Measurements from ENCODE around the gene DLGAP1. TPM values are rescaled to one million over a fixed set of nuclear protein-coding genes. Genes with fewer than 3 reads are reported as not detected.

Gene DLGAP1
- total RNA-seq, 2 experiments from 2014 or later = 0.31 to 0.36 TPM

DNA sequence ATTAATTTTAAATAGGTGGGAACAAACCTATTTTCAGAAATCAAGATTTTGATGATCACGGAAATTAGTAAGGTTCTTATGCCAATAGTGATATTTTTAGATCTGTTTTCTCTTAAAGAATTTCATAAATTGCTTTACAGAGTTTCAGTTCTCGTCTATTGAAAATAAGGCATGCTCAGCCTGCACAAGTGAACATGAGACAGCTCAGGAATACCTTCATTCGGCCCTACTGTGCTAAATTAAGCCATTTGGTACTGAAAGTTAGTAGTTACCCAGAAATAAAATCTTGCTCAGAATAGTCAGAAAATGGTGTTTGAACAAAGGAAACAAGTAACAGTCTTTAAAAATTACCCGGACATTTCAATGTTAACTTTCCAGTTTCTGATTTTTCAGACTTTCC is 60.4 kb downstream of the DLGAP1 start:
- no peaks in the 10 kb centered on the region for H3K4me1 ChIP-seq (ENCODE audit: insufficient read depth, low read length)
- no peaks in the 10 kb centered on the region for H3K36me3 ChIP-seq (ENCODE audit: insufficient read depth, low read length)
- Mint-ChIP-seq H3K4me1 (ENCODE audit: low read depth) (no peaks in the 10 kb centered on the region), H3K9me3 (peaks cover 7% of the 10 kb centered on the region), H3K4me3 (no peak overlapping the region), H3K27ac (no peak overlapping the region), H3K27me3 (no peaks in the 10 kb centered on the region), H3K36me3 (ENCODE audit: low read depth) (no peaks in the 10 kb centered on the region)
- H3K27me3 ChIP-seq (ENCODE audit: control insufficient read depth in 1 of 2, insufficient read depth in 2 of 2, low read length in 2 of 2) = no peaks in the 10 kb centered on the region
- ATAC-seq (ENCODE audit: poor library complexity) (no peak), DNase-seq (no peak)
- peaks cover 0 to 8% of the 10 kb centered on the region in 2 experiments for H3K9me3 ChIP-seq (ENCODE audit: control insufficient read depth in 1 of 2, insufficient read depth in 1 of 2, low read length in 2 of 2)
- TF ChIP-seq, protein P1, sequence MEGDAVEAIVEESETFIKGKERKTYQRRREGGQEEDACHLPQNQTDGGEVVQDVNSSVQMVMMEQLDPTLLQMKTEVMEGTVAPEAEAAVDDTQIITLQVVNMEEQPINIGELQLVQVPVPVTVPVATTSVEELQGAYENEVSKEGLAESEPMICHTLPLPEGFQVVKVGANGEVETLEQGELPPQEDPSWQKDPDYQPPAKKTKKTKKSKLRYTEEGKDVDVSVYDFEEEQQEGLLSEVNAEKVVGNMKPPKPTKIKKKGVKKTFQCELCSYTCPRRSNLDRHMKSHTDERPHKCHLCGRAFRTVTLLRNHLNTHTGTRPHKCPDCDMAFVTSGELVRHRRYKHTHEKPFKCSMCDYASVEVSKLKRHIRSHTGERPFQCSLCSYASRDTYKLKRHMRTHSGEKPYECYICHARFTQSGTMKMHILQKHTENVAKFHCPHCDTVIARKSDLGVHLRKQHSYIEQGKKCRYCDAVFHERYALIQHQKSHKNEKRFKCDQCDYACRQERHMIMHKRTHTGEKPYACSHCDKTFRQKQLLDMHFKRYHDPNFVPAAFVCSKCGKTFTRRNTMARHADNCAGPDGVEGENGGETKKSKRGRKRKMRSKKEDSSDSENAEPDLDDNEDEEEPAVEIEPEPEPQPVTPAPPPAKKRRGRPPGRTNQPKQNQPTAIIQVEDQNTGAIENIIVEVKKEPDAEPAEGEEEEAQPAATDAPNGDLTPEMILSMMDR (IDR thresholded peaks at IDR 0.05) = no peak
- POLR2A ChIA-PET = no interaction called here
- intact Hi-C loops (cut with DNase I, micrococcal nuclease) = no loop called here
- H3K27ac ChIP-seq (ENCODE audit: low read depth in 1 of 2, low read length in 2 of 2) = no peak overlapping the region
- no peak overlapping the region for H3K4me3 ChIP-seq (ENCODE audit: low read length)
- CTCF ChIA-PET = no interaction called here

DNA sequence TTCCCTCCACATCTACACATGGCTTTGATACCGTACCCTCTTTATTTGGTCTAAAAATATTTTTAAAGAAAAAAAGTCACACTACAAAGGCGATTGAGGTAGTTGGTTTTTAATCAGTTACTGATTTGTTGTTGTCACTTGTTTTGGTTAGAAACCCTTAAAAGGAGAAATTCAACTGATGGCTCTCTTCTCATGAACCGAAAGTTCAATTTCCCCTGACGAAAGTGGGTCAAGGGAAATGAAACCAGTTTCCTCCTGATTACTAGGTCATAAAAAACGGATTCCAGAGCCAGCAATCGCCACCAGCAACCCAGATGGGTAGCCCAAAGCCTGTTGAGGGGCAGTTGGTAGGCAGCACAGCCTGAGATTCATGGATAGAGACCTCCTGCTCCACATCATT is 63.2 kb downstream of the DLGAP1 start:
- Mint-ChIP-seq H3K27me3 (no peaks in the 10 kb centered on the region), H3K36me3 (ENCODE audit: low read depth) (no peaks in the 10 kb centered on the region), H3K4me1 (ENCODE audit: low read depth) (no peaks in the 10 kb centered on the region), H3K4me3 (no peak overlapping the region), H3K9me3 (peaks cover 7% of the 10 kb centered on the region), H3K27ac (no peak overlapping the region)
- ATAC-seq (ENCODE audit: poor library complexity) (no peak), DNase-seq (peak in 2 of 14 experiments; percentile 6 to 18)
- TF ChIP-seq, protein P1 (IDR thresholded peaks at IDR 0.05) = no peak
- intact Hi-C loops (cut with DNase I, micrococcal nuclease) = no loop called here
- Histone ChIP-seq H3K4me3 (ENCODE audit: low read length) (no peak overlapping the region), H3K9me3 (ENCODE audit: control insufficient read depth in 1 of 2, insufficient read depth in 1 of 2, low read length in 2 of 2) (peaks cover 0 to 3% of the 10 kb centered on the region in 2 experiments), H3K27ac (ENCODE audit: low read depth in 1 of 2, low read length in 2 of 2) (no peak overlapping the region), H3K4me1 (ENCODE audit: insufficient read depth, low read length) (no peaks in the 10 kb centered on the region), H3K36me3 (ENCODE audit: insufficient read depth, low read length) (no peaks in the 10 kb centered on the region), H3K27me3 (ENCODE audit: control insufficient read depth in 1 of 2, insufficient read depth in 2 of 2, low read length in 2 of 2) (no peaks in the 10 kb centered on the region)
- CTCF ChIA-PET = no interaction called here
- POLR2A ChIA-PET = no interaction called here

DNA sequence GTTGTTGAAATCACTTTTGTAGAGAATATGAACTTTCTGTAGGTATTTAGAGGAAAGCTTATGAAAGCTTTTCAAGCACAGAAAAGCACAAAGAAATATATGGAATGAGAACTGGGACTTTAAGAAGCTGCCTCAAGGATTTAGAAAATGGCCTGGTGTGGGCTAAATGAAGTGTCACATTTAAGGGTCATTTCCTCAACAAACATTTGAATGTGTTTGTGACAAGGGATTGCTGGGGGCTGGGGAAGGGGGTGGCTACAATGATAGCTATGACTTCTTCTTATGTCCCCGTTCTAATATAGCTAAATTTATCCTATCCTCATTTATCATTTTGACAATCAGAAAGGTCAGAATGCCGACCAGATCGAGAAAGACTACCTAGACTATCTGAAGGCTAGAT is 69.2 kb downstream of the DLGAP1 start:
- no peaks in the 10 kb centered on the region for H3K4me1 Mint-ChIP-seq (ENCODE audit: low read depth)
- H3K27me3 Mint-ChIP-seq = no peaks in the 10 kb centered on the region
- Histone ChIP-seq H3K27ac (ENCODE audit: low read depth in 1 of 2, low read length in 2 of 2) (no peak overlapping the region), H3K9me3 (ENCODE audit: control insufficient read depth in 1 of 2, insufficient read depth in 1 of 2, low read length in 2 of 2) (no peaks in the 10 kb centered on the region), H3K4me1 (ENCODE audit: insufficient read depth, low read length) (no peaks in the 10 kb centered on the region), H3K27me3 (ENCODE audit: control insufficient read depth in 1 of 2, insufficient read depth in 2 of 2, low read length in 2 of 2) (no peaks in the 10 kb centered on the region), H3K4me3 (ENCODE audit: low read length) (no peak overlapping the region), H3K36me3 (ENCODE audit: insufficient read depth, low read length) (no peaks in the 10 kb centered on the region)
- H3K27ac Mint-ChIP-seq = no peak overlapping the region
- no peak for ATAC-seq (ENCODE audit: poor library complexity)
- TF ChIP-seq, protein P1 (IDR thresholded peaks at IDR 0.05) = no peak
- CTCF ChIA-PET = no interaction called here
- no peak for DNase-seq
- H3K36me3 Mint-ChIP-seq (ENCODE audit: low read depth) = no peaks in the 10 kb centered on the region
- POLR2A ChIA-PET = no interaction called here
- H3K4me3 Mint-ChIP-seq = no peak overlapping the region
- H3K9me3 Mint-ChIP-seq = peaks cover 6% of the 10 kb centered on the region
- intact Hi-C loops (cut with DNase I, micrococcal nuclease) = no loop called here

Measured in CD4-positive, alpha-beta T cell (primary cell).